GM12864 (cell line): ENCODE data around the gene PBLD.

ENCODE experiments used
- DNase-seq: peaks from one replicate; pipeline ENCODE4 v3.0.0-alpha.2; 2011; ENCODE audit warnings: low read depth
- H3K4me3 ChIP-seq: 2 replicates; pipeline ENCODE4 v1.5.1; 2011; ENCODE audit warnings: mild to moderate bottlenecking, low read depth, low read length, control low read depth
- TF ChIP-seq, protein P1 (sequence below): IDR thresholded peaks from 2 replicates; pipeline ENCODE4 v1.5.1; 2011; ENCODE audit warnings: low read depth, mild to moderate bottlenecking, moderate library complexity, low read length, control low read depth, inconsistent platforms; ENCODE audit errors: missing control alignments

Gene PBLD

DNA sequence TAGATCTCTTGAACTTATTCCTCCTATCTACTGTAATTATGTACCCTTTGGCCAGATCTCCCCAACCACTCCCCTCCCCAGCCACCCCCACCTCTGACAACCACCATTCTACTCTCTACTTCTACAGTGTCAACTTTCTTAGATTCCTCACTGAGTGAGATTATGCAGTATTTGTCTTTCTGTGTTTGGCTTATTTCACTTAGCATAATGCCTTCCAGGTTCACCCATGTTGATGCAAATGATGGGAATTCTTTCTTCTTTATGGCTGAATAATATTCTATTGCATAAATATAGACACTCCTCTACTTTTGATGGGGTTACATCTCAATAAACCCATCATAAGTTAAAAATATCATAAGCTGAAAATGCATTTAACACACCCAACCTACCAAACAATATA, 22.2 kb downstream of the PBLD start:
- H3K4me3 ChIP-seq, result no peak overlapping the region
- no peak for DNase-seq
- TF ChIP-seq, protein P1, sequence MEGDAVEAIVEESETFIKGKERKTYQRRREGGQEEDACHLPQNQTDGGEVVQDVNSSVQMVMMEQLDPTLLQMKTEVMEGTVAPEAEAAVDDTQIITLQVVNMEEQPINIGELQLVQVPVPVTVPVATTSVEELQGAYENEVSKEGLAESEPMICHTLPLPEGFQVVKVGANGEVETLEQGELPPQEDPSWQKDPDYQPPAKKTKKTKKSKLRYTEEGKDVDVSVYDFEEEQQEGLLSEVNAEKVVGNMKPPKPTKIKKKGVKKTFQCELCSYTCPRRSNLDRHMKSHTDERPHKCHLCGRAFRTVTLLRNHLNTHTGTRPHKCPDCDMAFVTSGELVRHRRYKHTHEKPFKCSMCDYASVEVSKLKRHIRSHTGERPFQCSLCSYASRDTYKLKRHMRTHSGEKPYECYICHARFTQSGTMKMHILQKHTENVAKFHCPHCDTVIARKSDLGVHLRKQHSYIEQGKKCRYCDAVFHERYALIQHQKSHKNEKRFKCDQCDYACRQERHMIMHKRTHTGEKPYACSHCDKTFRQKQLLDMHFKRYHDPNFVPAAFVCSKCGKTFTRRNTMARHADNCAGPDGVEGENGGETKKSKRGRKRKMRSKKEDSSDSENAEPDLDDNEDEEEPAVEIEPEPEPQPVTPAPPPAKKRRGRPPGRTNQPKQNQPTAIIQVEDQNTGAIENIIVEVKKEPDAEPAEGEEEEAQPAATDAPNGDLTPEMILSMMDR, result no peak

DNA sequence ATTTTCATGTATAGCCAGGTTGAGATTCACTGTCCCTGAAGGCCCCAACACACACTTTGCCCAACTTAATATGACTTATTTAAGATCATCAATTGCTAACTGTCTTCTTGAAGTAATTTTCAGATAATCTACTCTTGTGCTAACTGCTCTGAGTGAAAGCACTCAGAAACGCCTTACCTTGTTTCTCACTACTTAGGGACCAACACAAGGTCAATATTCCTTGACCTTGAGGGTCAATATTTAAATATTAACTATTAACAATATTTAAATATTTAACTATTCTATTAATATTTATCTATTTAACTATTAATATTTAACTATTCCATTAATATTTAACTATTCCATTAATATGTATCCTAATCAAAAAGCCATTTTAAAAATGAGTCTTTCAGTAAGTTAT, 26.9 kb downstream of the PBLD start:
- no peak for DNase-seq
- TF ChIP-seq, protein P1, result no peak
- H3K4me3 ChIP-seq, result no peak overlapping the region

DNA sequence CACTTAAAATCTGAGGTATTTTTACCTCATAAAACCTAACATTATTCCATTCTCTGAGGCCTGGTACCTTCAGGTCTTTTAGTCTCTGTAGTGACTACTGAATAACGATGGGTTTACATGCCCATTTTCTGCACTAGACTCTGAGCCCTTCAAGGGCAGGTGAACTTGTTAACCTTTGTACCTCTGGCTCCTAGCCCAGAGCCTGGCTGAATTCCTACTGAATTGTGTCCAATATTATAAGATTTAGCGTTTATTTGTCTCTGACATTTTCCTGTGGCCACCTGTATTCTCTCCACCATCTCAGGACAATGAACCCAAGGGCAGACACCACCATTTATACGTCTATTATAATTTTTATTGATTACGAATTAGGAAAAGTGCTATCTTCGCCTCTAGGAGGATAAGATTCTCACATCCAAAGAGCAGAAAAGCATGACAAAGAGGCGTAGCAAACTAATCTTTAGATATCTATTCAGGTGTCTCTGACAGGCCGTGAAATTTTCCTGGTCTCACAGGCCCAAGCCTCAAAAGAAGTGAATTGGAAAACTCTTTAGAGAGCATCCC, 28.8 kb downstream of the PBLD start:
- no peak overlapping the region for H3K4me3 ChIP-seq
- TF ChIP-seq, protein P1, result no peak
- no peak for DNase-seq

DNA sequence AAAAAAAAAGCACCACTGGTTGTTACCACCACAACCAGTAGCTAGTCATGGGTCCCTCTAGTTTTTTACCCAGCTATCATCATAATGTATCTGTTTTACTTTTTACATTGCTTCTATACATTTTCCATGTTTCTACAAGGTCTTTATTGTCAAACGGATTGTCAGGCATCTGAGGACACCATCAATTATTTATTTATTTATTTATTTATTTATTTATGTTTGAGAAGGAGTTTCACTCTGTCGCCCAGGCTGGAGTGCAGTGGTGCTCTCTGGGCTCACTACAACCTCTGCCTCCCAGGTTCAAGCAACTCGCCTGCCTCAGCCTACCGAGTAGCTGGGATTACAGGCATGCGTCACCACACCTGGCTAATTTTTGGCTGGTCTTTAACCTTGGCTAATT, 29.9 kb downstream of the PBLD start:
- H3K4me3 ChIP-seq, result no peak overlapping the region
- TF ChIP-seq, protein P1, result no peak
- no peak for DNase-seq

DNA sequence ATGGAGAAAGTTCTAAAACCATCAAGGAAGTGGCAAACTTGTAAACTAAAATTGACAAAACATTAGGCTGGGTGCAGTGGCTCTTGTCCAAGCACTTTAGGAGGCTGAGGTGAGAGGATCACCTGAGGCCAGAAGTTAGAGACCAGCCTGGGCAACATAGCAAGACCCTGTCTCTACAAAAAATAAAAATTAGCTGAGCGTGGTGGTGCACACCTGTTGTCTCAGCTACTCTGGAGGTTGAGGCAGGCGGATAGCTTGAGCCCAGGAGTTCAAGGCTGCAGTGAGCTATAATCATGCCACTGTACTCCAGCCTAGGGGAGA, 30.3 kb downstream of the PBLD start:
- no peak overlapping the region for H3K4me3 ChIP-seq
- TF ChIP-seq, protein P1, result no peak
- DNase-seq, result no peak

DNA sequence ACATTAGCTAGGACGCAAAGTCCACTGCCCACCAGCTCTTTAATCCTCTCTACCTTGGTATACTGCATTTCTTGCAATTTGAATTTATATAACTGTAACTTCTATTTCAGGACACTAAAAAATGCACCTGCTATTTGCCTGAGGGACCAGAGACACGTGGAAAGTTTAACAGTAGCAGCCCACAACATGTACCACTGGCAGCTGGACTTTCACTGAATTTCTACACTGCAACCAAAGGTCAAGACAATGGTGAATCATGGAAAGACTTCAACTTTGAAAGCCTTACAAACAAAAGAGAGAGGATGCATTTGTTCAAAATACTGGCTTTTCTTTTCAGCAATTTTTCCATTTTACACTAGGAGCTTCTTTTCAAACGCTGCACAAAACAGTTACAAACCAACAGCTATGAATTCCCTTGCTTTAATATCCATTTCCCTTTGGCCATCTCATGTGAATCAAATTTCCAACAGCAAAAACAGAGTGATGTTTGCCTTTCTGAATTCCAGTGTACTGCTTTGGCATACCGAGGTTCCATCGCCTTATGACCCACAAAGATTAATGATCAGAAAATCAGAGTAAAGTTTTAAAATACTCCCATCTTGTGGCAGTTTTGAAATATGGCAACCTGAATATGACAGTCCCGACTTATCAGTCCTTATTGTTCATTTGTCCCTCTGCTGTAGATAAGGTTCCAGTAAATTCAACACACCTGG, 30.8 kb downstream of the PBLD start:
- TF ChIP-seq, protein P1, result peak; percentile 42
- H3K4me3 ChIP-seq, result no peak overlapping the region
- peak; percentile 18 for DNase-seq

DNA sequence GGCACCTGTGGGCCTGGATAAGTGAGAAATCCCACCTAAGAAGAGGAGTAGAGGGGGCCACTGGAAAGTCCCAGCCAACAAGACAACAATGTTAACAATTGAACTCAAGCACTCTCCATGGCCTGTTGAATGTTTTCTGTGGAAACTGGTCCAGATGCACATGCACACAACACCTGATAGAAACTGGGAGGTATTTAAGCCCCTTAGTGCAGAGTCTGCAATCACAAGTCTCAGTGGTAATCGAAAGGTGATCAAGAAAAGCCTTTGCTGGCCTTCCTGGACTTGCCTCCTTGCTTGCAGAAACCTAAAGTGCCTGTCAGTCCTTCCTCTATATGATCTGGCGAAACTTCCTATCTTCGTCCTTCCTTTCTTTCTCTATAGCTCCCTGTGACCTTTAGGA, 31.4 kb downstream of the PBLD start:
- DNase-seq, result no peak
- TF ChIP-seq, protein P1, result no peak
- H3K4me3 ChIP-seq, result no peak overlapping the region
